GM10266 (cell line): ENCODE measurements around the gene DMC1.
"Not testable (repeated sequence)": the region's sequence is repeated elsewhere in the genome, so short reads cannot be mapped to it uniquely, and the experiment has no call there.

Experiments
- DNase-seq: peaks from one replicate; pipeline ENCODE4 v3.0.0; 2012; ENCODE audit errors: extremely low spot score
- CTCF ChIP-seq: IDR thresholded peaks from 2 replicates; pipeline ENCODE4 v1.5.1; 2012; ENCODE audit warnings: mild to moderate bottlenecking, low read depth; ENCODE audit not compliant: control insufficient read depth, insufficient read depth; ENCODE audit errors: missing control alignments

The DMC1 gene

GRCh38 chr22:38611559-38611958 lies 41.6 kb upstream of the DMC1 start:
- no peak for TF ChIP-seq CTCF
- DNase-seq = no peak

- TF ChIP-seq CTCF = no peak
- DNase-seq = no peak
Measured at GRCh38 chr22:38610234-38610633, 40.3 kb upstream of the DMC1 start.

GRCh38 chr22:38608992-38609750 lies 39.2 kb upstream of the DMC1 start:
- DNase-seq = no peak
- no peak for TF ChIP-seq CTCF

- no peak for DNase-seq
- TF ChIP-seq CTCF = no peak
Measured at GRCh38 chr22:38607680-38608079, 37.7 kb upstream of the DMC1 start.

GRCh38 chr22:38602166-38602565 lies 32.2 kb upstream of the DMC1 start:
- no peak for TF ChIP-seq CTCF
- DNase-seq = no peak

GRCh38 chr22:38601221-38601764 lies 31.3 kb upstream of the DMC1 start:
- TF ChIP-seq CTCF = no peak

GRCh38 chr22:38599466-38599865 lies 29.5 kb upstream of the DMC1 start:
- no peak for DNase-seq
- TF ChIP-seq CTCF = no peak

More at GRCh38 chr22:38601221-38601764, 31.3 kb upstream of the DMC1 start:
- no peak for DNase-seq

- not testable (repeated sequence) for DNase-seq
Measured at GRCh38 chr22:38582923-38583322, 12.9 kb upstream of the DMC1 start.
